Loucy (cell line): Measurements from ENCODE around the gene ELAVL2.

Experiments used
- EZH2phosphoT487 ChIP-seq: fragments of 200-600 bp; IDR thresholded peaks from 2 replicates; pipeline ENCODE4 v1.6.1; 2018; ENCODE audit warnings: antibody characterized with exemption, mild to moderate bottlenecking, moderate library complexity, borderline replicate concordance
- TF ChIP-seq, protein P1 (sequence below): fragments of 200-600 bp; sonication (generic); conservative IDR thresholded peaks from 2 replicates; pipeline ENCODE4 v1.5.1; 2014; ENCODE audit warnings: mild to moderate bottlenecking, antibody characterized with exemption, low read length

- TF ChIP-seq, protein P1, sequence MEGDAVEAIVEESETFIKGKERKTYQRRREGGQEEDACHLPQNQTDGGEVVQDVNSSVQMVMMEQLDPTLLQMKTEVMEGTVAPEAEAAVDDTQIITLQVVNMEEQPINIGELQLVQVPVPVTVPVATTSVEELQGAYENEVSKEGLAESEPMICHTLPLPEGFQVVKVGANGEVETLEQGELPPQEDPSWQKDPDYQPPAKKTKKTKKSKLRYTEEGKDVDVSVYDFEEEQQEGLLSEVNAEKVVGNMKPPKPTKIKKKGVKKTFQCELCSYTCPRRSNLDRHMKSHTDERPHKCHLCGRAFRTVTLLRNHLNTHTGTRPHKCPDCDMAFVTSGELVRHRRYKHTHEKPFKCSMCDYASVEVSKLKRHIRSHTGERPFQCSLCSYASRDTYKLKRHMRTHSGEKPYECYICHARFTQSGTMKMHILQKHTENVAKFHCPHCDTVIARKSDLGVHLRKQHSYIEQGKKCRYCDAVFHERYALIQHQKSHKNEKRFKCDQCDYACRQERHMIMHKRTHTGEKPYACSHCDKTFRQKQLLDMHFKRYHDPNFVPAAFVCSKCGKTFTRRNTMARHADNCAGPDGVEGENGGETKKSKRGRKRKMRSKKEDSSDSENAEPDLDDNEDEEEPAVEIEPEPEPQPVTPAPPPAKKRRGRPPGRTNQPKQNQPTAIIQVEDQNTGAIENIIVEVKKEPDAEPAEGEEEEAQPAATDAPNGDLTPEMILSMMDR, result no peak
- TF ChIP-seq EZH2phosphoT487, result no peak
Observed at GRCh38 chr9:23775549-23775948, 50.5 kb downstream of the ELAVL2 start.
